H1 (cell line): ENCODE data around the gene GABRB2. TPM values are rescaled to one million over a fixed set of nuclear protein-coding genes. Genes with fewer than 3 reads are reported as not detected.

Source experiments
- CTCF ChIA-PET: fragments of 300-600 bp; sonication (Branson Sonifier 250); formaldehyde crosslinking; loops from one replicate; lab custom pipeline; 2021; ENCODE audit not compliant: partially characterized antibody; lab: Charles Lee
- POLR2A ChIA-PET: fragments of 300-600 bp; sonication (Branson Sonifier 250); formaldehyde crosslinking; loops from one replicate; lab custom pipeline; 2021; ENCODE audit warnings: inconsistent platforms; ENCODE audit not compliant: partially characterized antibody; lab: Charles Lee
- DNase-seq, 2 experiments: peaks; one replicate each; pipeline versions ENCODE4 v3.0.0 to v3.0.0-alpha.2; 2010 to 2022; ENCODE audit warnings: low spot score in 2 of 2, low read depth in 1 of 2, mixed read lengths in 1 of 2
- FAIRE-seq: peaks from 2 replicates; lab custom pipeline; 2011; peaks lifted over from hg19 to GRCh38; lab: Jason Lieb, UNC
- H2AFZ ChIP-seq: 2 replicates; pipeline ENCODE4 v1.8.1; 2012; ENCODE audit warnings: low read length, inconsistent platforms
- H2AK5ac ChIP-seq: 2 replicates; pipeline ENCODE4 v1.6.1; 2013; ENCODE audit warnings: low read depth, low read length
- H2BK120ac ChIP-seq: replicated peaks from 2 replicates; pipeline ENCODE3; 2013; ENCODE audit warnings: low read depth, low read length, inconsistent platforms
- H2BK12ac ChIP-seq: 2 replicates; pipeline ENCODE4 v1.6.1; 2013; ENCODE audit warnings: low read depth, low read length
- H2BK15ac ChIP-seq: 2 replicates; pipeline ENCODE4 v1.6.1; 2013; ENCODE audit warnings: low read length
- H2BK20ac ChIP-seq: 2 replicates; pipeline ENCODE4 v1.6.1; 2013; ENCODE audit warnings: low read length
- H2BK5ac ChIP-seq: 2 replicates; pipeline ENCODE4 v1.6.1; 2013; ENCODE audit warnings: low read depth, low read length
- H3K14ac ChIP-seq: 2 replicates; pipeline ENCODE4 v1.6.1; 2013; ENCODE audit warnings: inconsistent platforms; ENCODE audit not compliant: insufficient read length
- H3K18ac ChIP-seq: 2 replicates; pipeline ENCODE4 v1.6.1; 2013; ENCODE audit warnings: low read length; ENCODE audit errors: extremely low read depth
- H3K23ac ChIP-seq: 2 replicates; pipeline ENCODE4 v1.6.1; 2013; ENCODE audit warnings: inconsistent platforms; ENCODE audit not compliant: insufficient read length
- H3K23me2 ChIP-seq: 2 replicates; pipeline ENCODE4 v1.6.1; 2013; ENCODE audit warnings: low read depth, low read length
- H3K27ac ChIP-seq: 2 replicates; pipeline ENCODE4 v1.6.1; 2011; ENCODE audit warnings: low read depth, low read length, inconsistent platforms
- H3K27me3 ChIP-seq, 4 experiments: replicated peaks in 1 of 4; 1 replicate in 1 of 4; 2 replicates in 3 of 4; pipeline versions ENCODE4 v1.6.1 to v1.8.1; 2011 to 2013; ENCODE audit warnings: low read length in 3 of 4, mild to moderate bottlenecking in 3 of 4, inconsistent platforms in 2 of 4, mixed read lengths in 2 of 4, moderate library complexity in 1 of 4; ENCODE audit not compliant: control insufficient read depth in 3 of 4, insufficient read depth in 3 of 4; ENCODE audit errors: extremely low read depth in 1 of 4
- H3K36me3 ChIP-seq, 4 experiments: 2 replicates each; pipeline versions ENCODE4 v1.6.1 to v1.8.1; 2011 to 2013; ENCODE audit warnings: mild to moderate bottlenecking in 4 of 4, low read length in 3 of 4, moderate library complexity in 2 of 4, control low read depth in 1 of 4, inconsistent platforms in 1 of 4; ENCODE audit not compliant: insufficient read depth in 4 of 4, control insufficient read depth in 2 of 4
- H3K4ac ChIP-seq: replicated peaks from 2 replicates; pipeline ENCODE3; 2013; ENCODE audit warnings: low read length, low read depth, mixed read lengths, inconsistent platforms; ENCODE audit not compliant: insufficient read length
- H3K4me1 ChIP-seq, 4 experiments: replicated peaks in 1 of 4; 1 replicate in 1 of 4; 2 replicates in 3 of 4; pipeline versions ENCODE4 v1.6.1 to v1.8.1; 2011 to 2013; ENCODE audit warnings: low read length in 3 of 4, inconsistent platforms in 2 of 4, mixed read lengths in 1 of 4; ENCODE audit not compliant: insufficient read depth in 4 of 4, control insufficient read depth in 3 of 4
- H3K4me2 ChIP-seq, 2 experiments: 2 replicates each; pipeline versions ENCODE4 v1.6.1 to v1.8.1; 2011 to 2013; ENCODE audit warnings: low read depth in 2 of 2, low read length in 2 of 2, control low read depth in 1 of 2, inconsistent platforms in 1 of 2, mild to moderate bottlenecking in 1 of 2; ENCODE audit not compliant: insufficient read depth in 1 of 2
- H3K4me3 ChIP-seq, 4 experiments: fragments of 200-600, 300-600 bp in 1 of 4; sonication (generic), shearing (Covaris generic), sonication (Bioruptor Twin) in 1 of 4; 2 replicates each; pipeline versions ENCODE4 v1.5.1 to v1.8.1; 2011 to 2016; ENCODE audit warnings: low read length in 4 of 4, low read depth in 3 of 4, control low read depth in 2 of 4, inconsistent platforms in 2 of 4, mild to moderate bottlenecking in 2 of 4, mixed read lengths in 1 of 4, moderate library complexity in 1 of 4; ENCODE audit not compliant: insufficient read depth in 2 of 4; ENCODE audit errors: extremely low read depth in 1 of 4
- H3K56ac ChIP-seq: replicated peaks from 2 replicates; pipeline ENCODE3; 2013; ENCODE audit warnings: low read depth, mild to moderate bottlenecking, mixed read lengths, low read length, inconsistent platforms; ENCODE audit not compliant: insufficient read length
- H3K79me1 ChIP-seq: 2 replicates; pipeline ENCODE4 v1.6.1; 2013; ENCODE audit warnings: low read depth, low read length, control low read depth
- H3K79me2 ChIP-seq, 2 experiments: 2 replicates each; pipeline versions ENCODE4 v1.6.1 to v1.8.1; 2012 to 2013; ENCODE audit warnings: low read length in 2 of 2, mild to moderate bottlenecking in 2 of 2, inconsistent platforms in 1 of 2; ENCODE audit not compliant: insufficient read depth in 2 of 2, control insufficient read depth in 1 of 2
- H3K9ac ChIP-seq, 4 experiments: replicated peaks in 1 of 4; 1 replicate in 1 of 4; 2 replicates in 3 of 4; pipeline versions ENCODE4 v1.6.1 to v1.8.1; 2011 to 2013; ENCODE audit warnings: low read depth in 3 of 4, low read length in 3 of 4, control low read depth in 2 of 4, mild to moderate bottlenecking in 2 of 4, moderate library complexity in 2 of 4, inconsistent platforms in 1 of 4; ENCODE audit errors: extremely low read depth in 1 of 4
- H3K9me3 ChIP-seq, 2 experiments: 2 replicates each; pipeline versions ENCODE4 v1.6.1 to v1.8.1; 2012 to 2013; ENCODE audit warnings: mild to moderate bottlenecking in 2 of 2, moderate library complexity in 2 of 2, control low read depth in 1 of 2, inconsistent platforms in 1 of 2, low read depth in 1 of 2, low read length in 1 of 2, mixed read lengths in 1 of 2; ENCODE audit not compliant: insufficient read depth in 2 of 2
- H4K20me1 ChIP-seq, 2 experiments: replicated peaks in 1 of 2; 2 replicates each; pipeline versions ENCODE3 to v1.8.1; 2011 to 2013; ENCODE audit warnings: inconsistent platforms in 2 of 2, low read length in 2 of 2, mild to moderate bottlenecking in 1 of 2; ENCODE audit not compliant: insufficient read depth in 2 of 2, control insufficient read depth in 1 of 2
- H4K5ac ChIP-seq: 2 replicates; pipeline ENCODE4 v1.6.1; 2013; ENCODE audit warnings: low read length, low read depth, mixed read lengths, inconsistent platforms; ENCODE audit not compliant: insufficient read length
- H4K8ac ChIP-seq: 2 replicates; pipeline ENCODE4 v1.8.0; 2013; ENCODE audit warnings: mild to moderate bottlenecking, moderate library complexity, low read length, inconsistent platforms; ENCODE audit not compliant: insufficient read depth; ENCODE audit errors: extremely low read depth
- H4K91ac ChIP-seq: replicated peaks from 2 replicates; pipeline ENCODE3; 2013; ENCODE audit warnings: low read length, mixed read lengths, inconsistent platforms; ENCODE audit not compliant: insufficient read length
- CBX5 ChIP-seq: fragments of 300-800, 300-1000 bp; sonication (generic); IDR thresholded peaks from 2 replicates; pipeline ENCODE4 v1.7.1; 2016; ENCODE audit warnings: antibody characterized with exemption, low read length, low read depth
- CHD1 ChIP-seq: IDR thresholded peaks from 2 replicates; pipeline ENCODE4 v1.6.1; 2012; ENCODE audit warnings: low read depth, low read length, improper control_type of control experiment
- CTBP2 ChIP-seq: IDR thresholded peaks from 2 replicates; pipeline ENCODE4 v1.7.0; 2011; ENCODE audit warnings: borderline replicate concordance, mild to moderate bottlenecking, moderate library complexity, mixed read lengths, low read length; ENCODE audit not compliant: insufficient read depth, insufficient read length
- CTCF ChIP-seq, 3 experiments: IDR thresholded peaks; 1 replicate in 2 of 3; 2 replicates in 1 of 3; pipeline versions ENCODE4 v1.5.1 to v1.6.1; 2011; ENCODE audit warnings: low read length in 3 of 3, mild to moderate bottlenecking in 3 of 3, inconsistent platforms in 2 of 3, low read depth in 1 of 3, moderate library complexity in 1 of 3; ENCODE audit not compliant: insufficient read depth in 1 of 3; ENCODE audit errors: control extremely low read depth in 1 of 3
- E2F6 ChIP-seq: IDR thresholded peaks from 2 replicates; pipeline ENCODE4 v1.6.1; 2012; ENCODE audit warnings: inconsistent platforms
- FOSL1 ChIP-seq: IDR thresholded peaks from 2 replicates; pipeline ENCODE4 v1.6.1; 2011; ENCODE audit warnings: mild to moderate bottlenecking, low read depth, low read length, moderate library complexity; ENCODE audit not compliant: insufficient read depth
- JUND ChIP-seq: IDR thresholded peaks from 2 replicates; pipeline ENCODE4 v1.6.1; 2011; ENCODE audit warnings: mild to moderate bottlenecking, improper control_type of control experiment, low read length
- NANOG ChIP-seq: IDR thresholded peaks from 2 replicates; pipeline ENCODE4 v1.6.1; 2011; ENCODE audit warnings: low read length, low read depth, mild to moderate bottlenecking, inconsistent platforms; ENCODE audit not compliant: insufficient read depth, poor library complexity, severe bottlenecking
- POLR2A ChIP-seq, 2 experiments: IDR thresholded peaks; 1 replicate in 1 of 2; 2 replicates in 1 of 2; pipeline ENCODE4 v1.6.1; 2011; ENCODE audit warnings: low read depth in 2 of 2, low read length in 2 of 2, mild to moderate bottlenecking in 2 of 2; ENCODE audit errors: control extremely low read depth in 1 of 2
- POU5F1 ChIP-seq: IDR thresholded peaks from 2 replicates; pipeline ENCODE4 v1.6.1; 2011; ENCODE audit warnings: low read depth, mild to moderate bottlenecking, low read length, moderate library complexity
- SIRT6 ChIP-seq: IDR thresholded peaks from one replicate; pipeline ENCODE4 v1.7.1; 2012; ENCODE audit warnings: low read length, inconsistent platforms
- SIX5 ChIP-seq: IDR thresholded peaks from 2 replicates; pipeline ENCODE4 v1.6.1; 2011; ENCODE audit warnings: mild to moderate bottlenecking, low read depth, low read length
- WGBS, 2 experiments: shearing (Covaris generic) in 1 of 2; methylation state at CpG; one replicate each; pipeline versions ENCODE4 v1.1.6 to v1.1.7; 2013 to 2015; ENCODE audit warnings: low lambda C conversion rate in 2 of 2, mixed read lengths in 2 of 2, inconsistent platforms in 1 of 2, low coverage in 1 of 2, missing lambda C conversion rate in 1 of 2; ENCODE audit not compliant: insufficient replicate concordance in 2 of 2, insufficient coverage in 1 of 2, insufficient read length in 1 of 2; ENCODE audit errors: extremely low coverage in 1 of 2, missing lambda C conversion rate in 1 of 2; 5-methylcytosine and 5-hydroxymethylcytosine counted together
- polyA plus RNA-seq, 7 experiments: library from polyadenylated mRNA; depleted of rRNA in 3 of 7; stranded (reverse) in 5 of 7; unstranded in 2 of 7; fragments of >200 nt in 5 of 7; fragments of 200-250 nt in 2 of 7; gene quantifications; 1 replicate in 5 of 7; 2 replicates in 1 of 7; 4 replicates in 1 of 7; pipeline versions ENCODE4 v1.2.1 to v1.2.3, GENCODE V29; 2011 to 2013; ENCODE audit warnings: missing spikeins in 2 of 7, mixed read lengths in 2 of 7
- total RNA-seq: library from RNA; stranded (reverse); fragmentation: NEBNext Ultra II Directional; extraction: Animal tissue kit (Norgen Biotek cat#: 25700); gene quantifications from 2 replicates; pipeline ENCODE4 v1.2.1, GENCODE V29; 2021

The GABRB2 gene
- total and polyA plus RNA-seq, 2 of the 8 experiments (the other 6 are each of a cell fraction or from before 2014, with no cell fraction given): 0.54 to 1.9 TPM

GRCh38 chr5:161391016-161391415 lies 155.5 kb downstream of the GABRB2 start:
- WGBS, 2 experiments: 95% methylated on average over 1 of the region's 1 CpG; no CpG with 5 or more reads in 1 of the 2 experiments
- H3K9ac ChIP-seq: no peak overlapping the region
- H3K4me3 ChIP-seq: no peak overlapping the region
- H3K4me1 ChIP-seq: peaks cover 0 to 4% (median 0%) of the 10 kb centered on the region in 4 experiments; a peak in 1 of 7 replicates
- no peak for FAIRE-seq
- no peak overlapping the region for H3K56ac ChIP-seq
- H3K4me2 ChIP-seq: no peak overlapping the region
- H3K4ac ChIP-seq: no peak overlapping the region
- H4K8ac ChIP-seq: no peak overlapping the region
- H3K27ac ChIP-seq: no peak overlapping the region
- no peaks in the 10 kb centered on the region for H4K20me1 ChIP-seq
- no peaks in the 10 kb centered on the region for H3K36me3 ChIP-seq
- H2BK12ac ChIP-seq: no peak overlapping the region
- no peak overlapping the region for H4K91ac ChIP-seq
- no peak overlapping the region for H3K23ac ChIP-seq
- ChIA-PET CTCF (interaction anchor here (0.6 kb wide), 1 partner anchor 150 kb away, joined by 4 read pairs; no protein-coding TSS in a partner anchor), POLR2A (no interaction called here)
- H3K79me2 ChIP-seq: no peaks in the 10 kb centered on the region
- DNase-seq: no peak
- H2BK15ac ChIP-seq: no peak overlapping the region
- no peak overlapping the region for H2BK120ac ChIP-seq
- no peak overlapping the region for H4K5ac ChIP-seq
- no peak overlapping the region for H2AK5ac ChIP-seq
- H2BK5ac ChIP-seq: no peak overlapping the region
- H3K23me2 ChIP-seq: no peaks in the 10 kb centered on the region
- H3K9me3 ChIP-seq: no peaks in the 10 kb centered on the region
- no peak overlapping the region for H2AFZ ChIP-seq
- H3K14ac ChIP-seq: no peak overlapping the region
- no peaks in the 10 kb centered on the region for H3K79me1 ChIP-seq
- no peak overlapping the region for H2BK20ac ChIP-seq
- no peak overlapping the region for H3K18ac ChIP-seq
- no peaks in the 10 kb centered on the region for H3K27me3 ChIP-seq
- no peak for TF ChIP-seq POU5F1
- TF ChIP-seq E2F6: no peak
- TF ChIP-seq SIX5: no peak
- TF ChIP-seq NANOG: no peak
- TF ChIP-seq CBX5: no peak
- no peak for TF ChIP-seq SIRT6
- no peak for TF ChIP-seq JUND
- no peak for TF ChIP-seq FOSL1
- no peak for TF ChIP-seq CTCF (IDR thresholded peaks at IDR 0.05; ENCODE audit: control extremely low read depth in 1 of 3, insufficient read depth in 1 of 3, low read depth in 1 of 3, low read length in 3 of 3)
- TF ChIP-seq CTBP2: no peak
- TF ChIP-seq POLR2A (IDR thresholded peaks at IDR 0.05; ENCODE audit: control extremely low read depth in 1 of 2, low read depth in 2 of 2, low read length in 2 of 2): no peak
- no peak for TF ChIP-seq CHD1
